ENCODE results near the gene PALLD.

PALLD gene

GRCh38 chr4:168537086-168537485, 40.2 kb downstream of the PALLD start:
- FAIRE-seq (no peak), DNase-seq (ENCODE audit: insufficient read length, low spot score) (no peak)
- no peak for TF ChIP-seq CTCF (IDR thresholded peaks at IDR 0.05; ENCODE audit: insufficient read depth, missing control alignments)

GRCh38 chr4:168537571-168537970, 40.7 kb downstream of the PALLD start:
- FAIRE-seq = no peak
- no peak for DNase-seq (ENCODE audit: insufficient read length, low spot score)
- no peak for TF ChIP-seq CTCF (IDR thresholded peaks at IDR 0.05; ENCODE audit: insufficient read depth, missing control alignments)

- no peak for FAIRE-seq
- no peak for DNase-seq (ENCODE audit: insufficient read length, low spot score)
- TF ChIP-seq CTCF (IDR thresholded peaks at IDR 0.05; ENCODE audit: insufficient read depth, missing control alignments) = no peak
These were observed 41.8 kb downstream of the PALLD start for GRCh38 chr4:168538632-168539031.

- DNase-seq (ENCODE audit: insufficient read length, low spot score) (no peak), FAIRE-seq (no peak)
- TF ChIP-seq CTCF (IDR thresholded peaks at IDR 0.05; ENCODE audit: insufficient read depth, missing control alignments) = no peak
These were observed 43.2 kb downstream of the PALLD start for GRCh38 chr4:168540086-168540485.

- no peak for TF ChIP-seq CTCF (IDR thresholded peaks at IDR 0.05; ENCODE audit: insufficient read depth, missing control alignments)
- FAIRE-seq (no peak), DNase-seq (ENCODE audit: insufficient read length, low spot score) (no peak)
These were observed 43.8 kb downstream of the PALLD start for GRCh38 chr4:168540503-168541265.

GRCh38 chr4:168541266-168541953, 44.6 kb downstream of the PALLD start:
- no peak for TF ChIP-seq CTCF (IDR thresholded peaks at IDR 0.05; ENCODE audit: insufficient read depth, missing control alignments)
- FAIRE-seq = no peak
- DNase-seq (ENCODE audit: insufficient read length, low spot score) = no peak

- no peak for TF ChIP-seq CTCF (IDR thresholded peaks at IDR 0.05; ENCODE audit: insufficient read depth, missing control alignments)
- no peak for FAIRE-seq
- no peak for DNase-seq (ENCODE audit: insufficient read length, low spot score)
These were observed 52.3 kb downstream of the PALLD start for GRCh38 chr4:168549143-168549542.

All from D721Med (cell line).